Measurements from ENCODE around the gene NUDCD3. TPM values are rescaled to one million over a fixed set of nuclear protein-coding genes. Genes with fewer than 3 reads are reported as not detected.

Gene NUDCD3
- total RNA-seq = 100 to 1,000 TPM in 1 of 4 donors, 10 to 100 TPM in 3; 28.5 to 115 (median 52.6) TPM

DNA sequence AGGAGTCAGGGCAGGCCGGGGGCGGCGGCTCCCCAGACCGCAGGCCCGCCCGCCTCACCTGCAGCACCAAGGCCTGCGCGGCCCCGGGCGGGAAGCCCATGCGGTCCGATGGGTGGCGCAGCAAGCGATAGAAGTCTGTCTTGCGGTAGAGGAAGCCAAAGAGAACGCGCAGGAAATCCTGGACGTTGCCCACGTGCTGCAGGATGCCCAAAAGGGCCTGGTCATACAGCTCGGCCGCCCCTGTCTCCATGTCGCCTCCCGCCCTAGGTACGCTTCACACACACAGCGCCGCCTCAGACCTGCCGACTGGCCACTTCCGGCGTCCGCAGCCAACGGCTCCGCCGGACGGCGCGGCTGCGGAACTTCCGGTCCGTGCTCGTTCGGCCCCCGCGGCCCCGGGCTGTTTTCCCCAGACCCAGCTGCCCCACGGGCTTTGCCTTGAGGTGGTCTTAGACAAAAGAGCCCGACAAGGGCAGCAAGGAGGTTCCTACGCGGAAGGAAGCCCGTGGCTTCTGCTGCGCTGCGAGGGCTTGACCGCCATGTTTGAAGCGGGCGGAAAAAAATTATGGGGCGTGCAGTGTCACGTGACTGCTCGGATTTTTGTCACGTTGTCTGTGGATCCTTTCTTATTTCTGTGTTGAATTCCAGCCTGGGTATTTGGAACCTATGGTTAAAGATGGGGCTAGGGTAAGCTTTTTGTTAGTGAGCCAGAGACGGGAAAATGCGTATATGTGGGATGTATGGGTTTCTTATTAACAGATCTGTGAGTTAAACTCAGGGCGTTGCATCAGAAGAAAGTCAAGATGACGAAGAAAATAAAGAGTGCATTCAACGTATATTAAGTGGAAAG, at the start of gene NUDCD3:
Gene NUDCD3 (minus strand): TSS at position 308 of the 850 bp plus-strand sequence. CDS start 58 bp downstream, at position 250.
- Histone ChIP-seq H3K27me3 (no peaks in the 10 kb centered on the region), H3K27ac (peak within 1 kb of the TSS; percentile 96 to 98), H3K4me1 (peaks cover 7 to 19% of the 10 kb centered on the region in 2 donors), H3K9me3 (no peaks in the 10 kb centered on the region), H3K4me3 (peak within 1 kb of the TSS; percentile 86 to 93), H3K36me3 (no peaks in the 10 kb centered on the region)
- DNase-seq = peak; percentile 76 to 78
- intact Hi-C loops (cut with DNase I; ENCODE audit: low total_unique reads) = no loop called here
- TF ChIP-seq POLR2A (IDR thresholded peaks at IDR 0.05) = peak in 1 of 2 donors; percentile 45
- TF ChIP-seq, protein P1, sequence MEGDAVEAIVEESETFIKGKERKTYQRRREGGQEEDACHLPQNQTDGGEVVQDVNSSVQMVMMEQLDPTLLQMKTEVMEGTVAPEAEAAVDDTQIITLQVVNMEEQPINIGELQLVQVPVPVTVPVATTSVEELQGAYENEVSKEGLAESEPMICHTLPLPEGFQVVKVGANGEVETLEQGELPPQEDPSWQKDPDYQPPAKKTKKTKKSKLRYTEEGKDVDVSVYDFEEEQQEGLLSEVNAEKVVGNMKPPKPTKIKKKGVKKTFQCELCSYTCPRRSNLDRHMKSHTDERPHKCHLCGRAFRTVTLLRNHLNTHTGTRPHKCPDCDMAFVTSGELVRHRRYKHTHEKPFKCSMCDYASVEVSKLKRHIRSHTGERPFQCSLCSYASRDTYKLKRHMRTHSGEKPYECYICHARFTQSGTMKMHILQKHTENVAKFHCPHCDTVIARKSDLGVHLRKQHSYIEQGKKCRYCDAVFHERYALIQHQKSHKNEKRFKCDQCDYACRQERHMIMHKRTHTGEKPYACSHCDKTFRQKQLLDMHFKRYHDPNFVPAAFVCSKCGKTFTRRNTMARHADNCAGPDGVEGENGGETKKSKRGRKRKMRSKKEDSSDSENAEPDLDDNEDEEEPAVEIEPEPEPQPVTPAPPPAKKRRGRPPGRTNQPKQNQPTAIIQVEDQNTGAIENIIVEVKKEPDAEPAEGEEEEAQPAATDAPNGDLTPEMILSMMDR (IDR thresholded peaks at IDR 0.05) = no peak

DNA sequence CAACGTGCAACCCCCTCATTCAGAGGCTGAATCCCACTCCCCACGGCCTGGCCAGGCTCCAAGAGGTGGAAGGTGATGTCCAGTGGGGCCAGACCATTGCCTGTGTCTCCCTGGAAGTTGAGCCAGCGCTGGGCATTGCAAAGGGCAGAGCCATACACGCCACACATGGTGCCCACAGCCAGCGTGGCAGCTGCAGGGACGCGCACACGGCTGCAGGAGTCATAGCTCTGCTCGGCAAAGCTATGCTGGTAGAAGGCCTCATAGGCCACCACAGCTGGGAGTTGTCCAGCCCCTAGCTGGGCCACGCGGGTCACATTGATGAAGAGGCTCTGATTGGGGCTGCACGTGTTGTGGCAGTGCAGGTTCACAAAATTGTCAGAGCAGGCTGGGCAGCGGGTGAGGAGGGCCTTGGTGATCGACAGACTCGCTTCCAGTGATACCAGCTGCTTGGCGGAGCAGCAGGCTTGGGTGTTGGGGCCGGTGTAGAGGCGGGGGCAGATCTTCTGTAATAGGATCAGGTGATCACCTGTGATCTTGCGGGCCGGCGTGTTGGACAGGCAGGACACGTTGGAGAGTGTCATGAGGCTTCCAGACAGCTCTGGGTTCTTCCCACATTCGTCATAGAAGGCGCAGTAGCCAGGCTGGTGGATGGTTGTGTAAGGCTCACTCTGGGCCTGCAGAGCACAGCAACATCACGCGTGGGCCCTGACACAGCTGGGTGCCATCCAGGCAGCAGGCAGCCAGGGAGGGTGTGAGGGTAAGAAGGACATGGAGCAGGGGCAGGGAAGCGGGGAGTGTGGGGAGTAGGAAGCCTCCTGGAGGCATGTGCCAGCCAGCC, 49.4 kb upstream of the NUDCD3 start:
- H3K4me3 ChIP-seq = no peak overlapping the region
- no peaks in the 10 kb centered on the region for H3K27me3 ChIP-seq
- H3K27ac ChIP-seq = no peak overlapping the region
- no peaks in the 10 kb centered on the region for H3K4me1 ChIP-seq
- intact Hi-C loops (cut with DNase I; ENCODE audit: low total_unique reads) = no loop called here
- no peak for TF ChIP-seq POLR2A (IDR thresholded peaks at IDR 0.05)
- TF ChIP-seq, protein P1 (IDR thresholded peaks at IDR 0.05) = no peak
- no peaks in the 10 kb centered on the region for H3K9me3 ChIP-seq
- DNase-seq = no peak
- no peaks in the 10 kb centered on the region for H3K36me3 ChIP-seq

DNA sequence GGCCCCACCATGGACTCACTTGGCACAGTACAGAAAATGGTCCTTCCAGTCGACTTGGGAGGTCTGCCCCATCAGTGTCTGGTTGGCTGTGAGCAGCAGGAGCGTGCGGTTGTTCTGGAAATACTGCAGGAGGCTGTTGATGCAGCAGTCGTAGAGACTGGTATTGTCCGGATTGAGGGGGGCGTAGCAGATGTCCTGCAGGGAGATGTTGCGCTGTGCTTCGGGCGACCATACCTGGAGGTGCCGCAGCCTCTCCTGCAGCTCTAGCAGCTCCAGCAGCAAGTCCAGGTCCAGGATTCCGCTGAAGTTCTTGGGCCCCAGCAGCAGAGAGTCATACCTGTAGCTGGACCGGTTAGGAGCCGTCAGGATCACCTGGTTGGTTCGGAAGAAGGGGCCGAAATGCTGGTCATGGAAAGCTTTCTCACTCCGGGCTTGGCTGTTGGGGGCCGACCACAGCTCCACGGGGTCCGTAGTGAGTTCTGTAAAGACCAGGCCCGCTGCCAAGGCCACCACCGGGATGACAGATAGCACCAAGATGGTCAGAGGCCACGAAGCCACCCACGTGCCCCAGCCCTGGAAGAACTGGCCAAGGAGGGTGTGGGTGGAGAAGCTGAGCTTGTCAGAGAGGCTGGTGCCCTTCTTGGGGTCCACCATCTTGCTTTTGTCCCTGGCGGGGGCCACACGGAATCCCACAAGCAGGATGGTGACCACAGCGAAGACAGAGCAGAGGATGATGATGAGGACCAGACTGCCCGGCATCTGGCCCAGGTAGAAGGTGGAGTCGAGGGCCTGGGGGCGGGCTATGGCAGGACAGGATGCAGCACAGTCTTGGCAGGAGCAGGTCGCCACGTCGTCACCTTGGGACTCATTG, 48.6 kb upstream of the NUDCD3 start:
- H3K9me3 ChIP-seq = no peaks in the 10 kb centered on the region
- H3K4me1 ChIP-seq = no peaks in the 10 kb centered on the region
- no peak overlapping the region for H3K27ac ChIP-seq
- intact Hi-C loops (cut with DNase I; ENCODE audit: low total_unique reads) = no loop called here
- H3K36me3 ChIP-seq = no peaks in the 10 kb centered on the region
- no peaks in the 10 kb centered on the region for H3K27me3 ChIP-seq
- H3K4me3 ChIP-seq = no peak overlapping the region
- DNase-seq = no peak
- TF ChIP-seq POLR2A (IDR thresholded peaks at IDR 0.05) = no peak
- TF ChIP-seq, protein P1 (IDR thresholded peaks at IDR 0.05) = no peak

DNA sequence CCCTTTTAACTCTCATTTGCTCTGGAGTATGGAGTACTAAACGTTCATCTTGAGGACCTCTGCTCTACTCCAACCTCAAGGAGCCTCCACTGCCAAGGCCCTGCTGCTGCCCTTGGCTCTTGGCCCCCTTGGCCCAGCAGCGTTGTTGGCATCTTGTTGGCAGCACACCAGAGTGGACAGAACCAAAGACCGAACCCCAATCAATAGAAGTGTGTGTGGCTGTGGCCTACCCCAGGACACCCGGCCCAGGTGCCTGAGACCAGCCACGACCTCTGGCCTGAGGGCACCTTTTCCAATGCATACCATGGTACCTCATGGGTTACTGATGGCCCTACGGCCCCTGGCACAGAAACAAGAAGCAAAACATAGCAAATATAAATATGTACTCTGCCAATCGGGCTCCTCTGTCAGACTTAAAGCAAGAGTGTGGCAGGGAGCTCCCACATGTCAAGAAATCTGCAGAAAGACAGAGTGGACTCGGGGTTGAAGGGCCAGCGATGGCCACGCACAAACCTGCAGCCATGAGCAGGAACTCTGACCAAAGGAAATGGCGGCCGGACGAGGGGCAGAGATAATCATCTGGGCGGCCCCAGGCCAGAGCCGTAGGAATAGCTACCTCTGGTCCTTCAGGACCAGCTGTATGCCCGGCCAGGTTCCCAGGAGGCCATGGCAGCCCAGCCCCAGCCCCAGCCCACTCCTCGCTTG, 47.8 kb upstream of the NUDCD3 start:
- H3K4me1 ChIP-seq = no peaks in the 10 kb centered on the region
- no peaks in the 10 kb centered on the region for H3K9me3 ChIP-seq
- H3K36me3 ChIP-seq = no peaks in the 10 kb centered on the region
- H3K27me3 ChIP-seq = no peaks in the 10 kb centered on the region
- no peak overlapping the region for H3K27ac ChIP-seq
- intact Hi-C loops (cut with DNase I; ENCODE audit: low total_unique reads) = no loop called here
- DNase-seq = no peak
- TF ChIP-seq POLR2A (IDR thresholded peaks at IDR 0.05) = no peak
- TF ChIP-seq, protein P1 (IDR thresholded peaks at IDR 0.05) = no peak
- no peak overlapping the region for H3K4me3 ChIP-seq

Measured in uterus (tissue), 4 donors.